Fibroblast of villous mesenchyme (primary cell): Measurements from ENCODE around the gene LTN1. TPM values are rescaled to one million over a fixed set of nuclear protein-coding genes. Genes with fewer than 3 reads are reported as not detected.

Source experiments
- DNase-seq: peaks from one replicate; pipeline ENCODE4 v3.0.0-alpha.2; 2010; ENCODE audit warnings: low read depth
- H3K4me3 ChIP-seq: 2 replicates; pipeline ENCODE4 v1.5.1; 2011; ENCODE audit warnings: low read depth, mild to moderate bottlenecking, low read length
- total RNA-seq: library from RNA; depleted of rRNA; stranded (reverse); fragments of >200 nt; gene quantifications from 2 replicates; pipeline ENCODE4 v1.2.3, GENCODE V29; 2012
- TF ChIP-seq, protein P1 (sequence below): IDR thresholded peaks from 2 replicates; pipeline ENCODE4 v1.5.1; 2012; ENCODE audit warnings: low read depth, mild to moderate bottlenecking, low read length; ENCODE audit not compliant: insufficient read depth

LTN1 gene
- total RNA-seq, 1 donor = 45.8 TPM

GRCh38 chr21:28904961-28905435 is 87.7 kb downstream of the LTN1 start:
- TF ChIP-seq, protein P1, sequence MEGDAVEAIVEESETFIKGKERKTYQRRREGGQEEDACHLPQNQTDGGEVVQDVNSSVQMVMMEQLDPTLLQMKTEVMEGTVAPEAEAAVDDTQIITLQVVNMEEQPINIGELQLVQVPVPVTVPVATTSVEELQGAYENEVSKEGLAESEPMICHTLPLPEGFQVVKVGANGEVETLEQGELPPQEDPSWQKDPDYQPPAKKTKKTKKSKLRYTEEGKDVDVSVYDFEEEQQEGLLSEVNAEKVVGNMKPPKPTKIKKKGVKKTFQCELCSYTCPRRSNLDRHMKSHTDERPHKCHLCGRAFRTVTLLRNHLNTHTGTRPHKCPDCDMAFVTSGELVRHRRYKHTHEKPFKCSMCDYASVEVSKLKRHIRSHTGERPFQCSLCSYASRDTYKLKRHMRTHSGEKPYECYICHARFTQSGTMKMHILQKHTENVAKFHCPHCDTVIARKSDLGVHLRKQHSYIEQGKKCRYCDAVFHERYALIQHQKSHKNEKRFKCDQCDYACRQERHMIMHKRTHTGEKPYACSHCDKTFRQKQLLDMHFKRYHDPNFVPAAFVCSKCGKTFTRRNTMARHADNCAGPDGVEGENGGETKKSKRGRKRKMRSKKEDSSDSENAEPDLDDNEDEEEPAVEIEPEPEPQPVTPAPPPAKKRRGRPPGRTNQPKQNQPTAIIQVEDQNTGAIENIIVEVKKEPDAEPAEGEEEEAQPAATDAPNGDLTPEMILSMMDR = no peak
- no peak overlapping the region for H3K4me3 ChIP-seq
- DNase-seq = no peak

GRCh38 chr21:28903448-28903847 is 89.2 kb downstream of the LTN1 start:
- no peak overlapping the region for H3K4me3 ChIP-seq
- TF ChIP-seq, protein P1 = no peak
- DNase-seq = no peak

DNA sequence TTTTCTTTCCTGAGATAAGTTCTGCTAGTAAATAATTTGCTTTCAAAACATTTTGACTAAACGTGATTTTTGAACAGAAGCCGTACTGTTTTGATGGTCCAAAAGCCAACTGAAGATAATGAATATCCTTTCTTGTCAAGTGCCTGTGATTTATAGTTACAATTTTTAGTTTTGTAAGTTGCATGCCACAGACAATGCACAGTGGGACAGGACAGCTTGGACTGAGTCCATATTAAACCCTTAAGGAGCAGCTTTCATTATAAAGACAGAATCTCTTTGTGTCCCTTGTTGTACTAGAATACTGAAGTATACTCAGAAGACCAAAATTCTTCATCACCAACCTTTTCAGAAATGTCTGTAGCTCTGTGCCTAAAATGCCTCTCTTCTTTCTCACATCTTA is 92.2 kb downstream of the LTN1 start:
- no peak overlapping the region for H3K4me3 ChIP-seq
- TF ChIP-seq, protein P1 = no peak
- DNase-seq = no peak

- peak; percentile 45 for DNase-seq
- no peak overlapping the region for H3K4me3 ChIP-seq
- TF ChIP-seq, protein P1 = no peak
Measured at GRCh38 chr21:28899744-28900143, 92.9 kb downstream of the LTN1 start.

GRCh38 chr21:28899220-28899619 is 93.5 kb downstream of the LTN1 start:
- no peak for DNase-seq
- TF ChIP-seq, protein P1 = no peak

DNA sequence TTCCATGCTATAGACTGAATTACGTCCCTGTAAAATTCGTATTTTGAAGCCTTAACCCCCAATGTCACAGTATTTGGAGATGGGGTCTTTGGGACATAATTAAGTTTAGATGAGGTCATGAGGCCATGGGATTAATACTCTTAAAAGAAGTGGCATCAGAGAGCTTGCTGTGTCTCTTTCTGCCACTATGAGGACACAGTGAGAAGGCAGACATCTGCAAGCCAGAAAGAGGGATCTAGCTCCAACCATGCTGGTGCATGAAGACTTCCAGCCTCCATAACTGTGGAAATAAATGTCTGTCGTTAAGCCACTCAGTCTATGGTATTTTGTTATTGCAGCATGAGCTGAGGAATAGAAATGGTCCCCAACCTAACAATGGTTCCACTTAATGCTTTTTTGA is 99.0 kb downstream of the LTN1 start:
- H3K4me3 ChIP-seq = no peak overlapping the region
- DNase-seq = no peak
- TF ChIP-seq, protein P1 = no peak

More at GRCh38 chr21:28899220-28899619, 93.5 kb downstream of the LTN1 start:
- no peak overlapping the region for H3K4me3 ChIP-seq
